VCaP (cell line): Measurements from ENCODE around the gene ADAM10.

ENCODE experiments used
- H3K27ac ChIP-seq: fragments of 450-650 bp; 2 replicates; pipeline ENCODE4 v1.5.1; 2017
- TF ChIP-seq, protein P1 (sequence below): fragments of 450-650 bp; conservative IDR thresholded peaks from 2 replicates; pipeline ENCODE4 v1.5.1; 2017; ENCODE audit warnings: mild to moderate bottlenecking, moderate library complexity

The ADAM10 gene

GRCh38 chr15:58551084-58551763, 198.3 kb downstream of the ADAM10 start:
- no peak overlapping the region for H3K27ac ChIP-seq
- TF ChIP-seq, protein P1, sequence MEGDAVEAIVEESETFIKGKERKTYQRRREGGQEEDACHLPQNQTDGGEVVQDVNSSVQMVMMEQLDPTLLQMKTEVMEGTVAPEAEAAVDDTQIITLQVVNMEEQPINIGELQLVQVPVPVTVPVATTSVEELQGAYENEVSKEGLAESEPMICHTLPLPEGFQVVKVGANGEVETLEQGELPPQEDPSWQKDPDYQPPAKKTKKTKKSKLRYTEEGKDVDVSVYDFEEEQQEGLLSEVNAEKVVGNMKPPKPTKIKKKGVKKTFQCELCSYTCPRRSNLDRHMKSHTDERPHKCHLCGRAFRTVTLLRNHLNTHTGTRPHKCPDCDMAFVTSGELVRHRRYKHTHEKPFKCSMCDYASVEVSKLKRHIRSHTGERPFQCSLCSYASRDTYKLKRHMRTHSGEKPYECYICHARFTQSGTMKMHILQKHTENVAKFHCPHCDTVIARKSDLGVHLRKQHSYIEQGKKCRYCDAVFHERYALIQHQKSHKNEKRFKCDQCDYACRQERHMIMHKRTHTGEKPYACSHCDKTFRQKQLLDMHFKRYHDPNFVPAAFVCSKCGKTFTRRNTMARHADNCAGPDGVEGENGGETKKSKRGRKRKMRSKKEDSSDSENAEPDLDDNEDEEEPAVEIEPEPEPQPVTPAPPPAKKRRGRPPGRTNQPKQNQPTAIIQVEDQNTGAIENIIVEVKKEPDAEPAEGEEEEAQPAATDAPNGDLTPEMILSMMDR, result no peak

DNA sequence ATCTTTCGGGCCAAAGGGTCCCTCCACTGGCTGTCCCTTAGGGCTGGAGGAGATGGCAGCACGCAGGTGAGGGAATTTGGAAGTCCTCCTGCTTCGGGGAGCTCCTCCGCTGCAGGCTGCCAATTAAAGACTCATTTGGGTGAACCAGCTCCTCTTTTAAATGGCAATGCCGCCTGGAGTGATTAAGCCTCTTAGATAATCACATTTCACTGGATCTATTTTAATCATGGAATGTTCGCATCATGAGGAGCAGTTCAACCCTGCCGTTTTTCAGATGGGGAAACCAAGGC, 199.8 kb downstream of the ADAM10 start:
- H3K27ac ChIP-seq, result no peak overlapping the region
- TF ChIP-seq, protein P1, result no peak

DNA sequence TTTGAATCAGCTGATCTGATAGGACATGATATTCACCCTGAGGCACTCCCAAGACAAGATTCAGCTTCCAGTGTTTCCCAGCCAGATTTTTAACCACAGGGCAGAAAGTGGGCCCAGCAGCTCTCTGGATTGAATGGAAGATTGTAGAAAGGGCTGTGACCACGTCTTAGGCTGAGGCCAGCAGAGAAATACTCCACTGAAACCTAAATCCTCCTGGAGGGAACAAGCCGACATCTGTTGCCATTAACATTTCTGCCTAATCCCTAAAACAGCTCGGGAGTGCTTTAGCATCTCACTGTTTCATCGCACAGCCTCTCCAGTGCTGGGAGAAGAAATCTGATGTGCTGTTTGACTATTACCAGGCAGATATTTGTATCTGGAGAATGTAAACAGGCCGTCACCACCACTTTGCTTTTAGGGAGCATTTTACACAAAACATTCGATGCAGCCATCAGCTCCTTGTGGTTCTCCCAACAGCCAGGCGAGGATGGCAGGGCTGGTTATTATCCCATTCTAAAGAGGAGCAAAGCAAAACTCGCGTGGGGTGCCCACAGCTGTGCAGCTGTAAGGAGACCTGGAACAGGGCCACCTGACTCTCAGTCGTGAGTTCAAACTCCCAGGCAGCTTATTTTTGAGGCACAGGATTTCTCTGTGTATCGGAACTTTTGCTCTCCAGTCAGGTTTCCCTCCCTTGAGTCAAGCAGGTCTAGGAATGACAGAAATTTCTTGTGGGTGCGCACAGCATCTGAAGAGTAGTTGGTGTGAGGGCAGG, 200.3 kb downstream of the ADAM10 start:
- H3K27ac ChIP-seq, result no peak overlapping the region
- TF ChIP-seq, protein P1, result no peak

- TF ChIP-seq, protein P1, result no peak
- no peak overlapping the region for H3K27ac ChIP-seq
Measured at GRCh38 chr15:58548308-58549012, 201.0 kb downstream of the ADAM10 start.

- H3K27ac ChIP-seq, result no peak overlapping the region
Measured at GRCh38 chr15:58547628-58548307, 201.7 kb downstream of the ADAM10 start.

DNA sequence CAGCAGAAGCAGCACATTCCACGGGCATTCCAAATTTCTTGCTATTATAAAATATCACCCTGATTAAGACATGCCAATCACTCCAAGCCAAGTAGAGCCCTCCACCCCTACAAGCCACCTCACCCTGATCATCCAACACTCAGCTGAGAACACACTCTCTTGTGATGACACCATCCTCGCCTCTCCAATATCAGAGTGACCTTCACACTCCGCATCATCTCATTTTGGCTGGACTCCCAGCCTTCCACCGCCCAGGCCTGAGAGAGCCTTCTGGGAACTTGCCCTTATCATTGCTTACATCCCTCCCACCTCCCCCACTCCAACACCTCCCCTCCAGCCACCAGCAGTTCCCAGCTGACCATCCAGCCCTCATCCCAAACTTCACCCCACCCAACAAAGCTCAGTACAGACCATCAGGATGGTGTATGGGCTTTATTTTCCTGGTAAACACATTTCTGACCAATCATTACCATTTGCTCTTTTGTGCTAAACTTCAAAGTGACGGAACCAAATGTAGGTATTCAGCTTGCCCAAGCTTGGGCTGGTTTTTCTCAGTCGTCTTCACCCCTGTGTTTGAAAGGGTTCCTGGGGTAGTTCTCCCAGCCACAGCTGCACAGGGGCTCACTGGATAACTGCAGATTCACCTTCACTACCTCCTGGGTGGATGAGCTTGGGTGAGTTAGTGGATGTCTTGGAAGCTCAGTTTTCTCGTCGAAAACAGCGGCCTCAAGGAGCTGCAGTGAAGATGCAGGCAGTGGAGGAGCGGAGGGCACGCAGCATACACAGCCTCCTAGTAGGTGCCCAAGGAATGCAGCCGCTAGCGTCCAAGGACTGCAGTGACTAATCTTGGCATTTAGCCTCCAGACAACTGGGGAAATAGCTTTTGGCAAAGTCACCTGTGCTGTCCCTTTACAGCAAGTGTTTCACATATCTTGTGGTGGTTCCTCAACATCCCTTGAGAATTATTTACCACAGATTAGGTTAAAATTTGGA, 202.6 kb downstream of the ADAM10 start:
- no peak overlapping the region for H3K27ac ChIP-seq
- TF ChIP-seq, protein P1, result no peak

More at GRCh38 chr15:58547628-58548307, 201.7 kb downstream of the ADAM10 start:
- TF ChIP-seq, protein P1, result no peak
